ENCODE data around the gene MLXIP.

The MLXIP gene

DNA sequence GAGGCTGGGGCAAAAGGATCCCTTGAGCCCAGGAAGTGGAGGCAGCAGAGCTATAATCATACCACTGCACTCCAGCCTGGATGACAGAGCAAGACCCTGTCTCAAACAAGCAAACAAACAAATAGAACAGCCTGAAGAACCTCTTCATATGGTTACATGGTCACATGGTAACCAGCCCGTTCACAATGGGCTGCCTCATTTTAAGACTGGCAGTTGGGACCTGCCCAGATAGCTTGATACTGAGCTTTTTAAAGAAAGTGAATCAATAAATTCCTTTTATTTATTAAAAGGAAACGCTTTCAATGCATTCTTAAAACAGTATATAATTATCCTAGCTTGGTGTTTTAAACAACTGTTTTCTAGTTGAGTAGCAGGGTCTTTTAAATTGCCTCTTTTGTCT is 10.5 kb downstream of the MLXIP start:
- Histone ChIP-seq H3K27me3 (replicated peaks) (no peaks in the 10 kb centered on the region), H3K4me3 (ENCODE audit: low read depth, low read length) (no peak overlapping the region), H3K36me3 (replicated peaks) (peaks cover 27% of the 10 kb centered on the region), H3K27ac (no peak overlapping the region)
- TF ChIP-seq, protein P1, sequence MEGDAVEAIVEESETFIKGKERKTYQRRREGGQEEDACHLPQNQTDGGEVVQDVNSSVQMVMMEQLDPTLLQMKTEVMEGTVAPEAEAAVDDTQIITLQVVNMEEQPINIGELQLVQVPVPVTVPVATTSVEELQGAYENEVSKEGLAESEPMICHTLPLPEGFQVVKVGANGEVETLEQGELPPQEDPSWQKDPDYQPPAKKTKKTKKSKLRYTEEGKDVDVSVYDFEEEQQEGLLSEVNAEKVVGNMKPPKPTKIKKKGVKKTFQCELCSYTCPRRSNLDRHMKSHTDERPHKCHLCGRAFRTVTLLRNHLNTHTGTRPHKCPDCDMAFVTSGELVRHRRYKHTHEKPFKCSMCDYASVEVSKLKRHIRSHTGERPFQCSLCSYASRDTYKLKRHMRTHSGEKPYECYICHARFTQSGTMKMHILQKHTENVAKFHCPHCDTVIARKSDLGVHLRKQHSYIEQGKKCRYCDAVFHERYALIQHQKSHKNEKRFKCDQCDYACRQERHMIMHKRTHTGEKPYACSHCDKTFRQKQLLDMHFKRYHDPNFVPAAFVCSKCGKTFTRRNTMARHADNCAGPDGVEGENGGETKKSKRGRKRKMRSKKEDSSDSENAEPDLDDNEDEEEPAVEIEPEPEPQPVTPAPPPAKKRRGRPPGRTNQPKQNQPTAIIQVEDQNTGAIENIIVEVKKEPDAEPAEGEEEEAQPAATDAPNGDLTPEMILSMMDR (IDR thresholded peaks at IDR 0.05; ENCODE audit: low read depth, low read length, missing control alignments) = no peak
- in situ Hi-C loops (cut with HindIII; ENCODE audit: low pct_ligation_motif_present, low sequenced_read_pairs) = no loop called here
- no peak for DNase-seq

DNA sequence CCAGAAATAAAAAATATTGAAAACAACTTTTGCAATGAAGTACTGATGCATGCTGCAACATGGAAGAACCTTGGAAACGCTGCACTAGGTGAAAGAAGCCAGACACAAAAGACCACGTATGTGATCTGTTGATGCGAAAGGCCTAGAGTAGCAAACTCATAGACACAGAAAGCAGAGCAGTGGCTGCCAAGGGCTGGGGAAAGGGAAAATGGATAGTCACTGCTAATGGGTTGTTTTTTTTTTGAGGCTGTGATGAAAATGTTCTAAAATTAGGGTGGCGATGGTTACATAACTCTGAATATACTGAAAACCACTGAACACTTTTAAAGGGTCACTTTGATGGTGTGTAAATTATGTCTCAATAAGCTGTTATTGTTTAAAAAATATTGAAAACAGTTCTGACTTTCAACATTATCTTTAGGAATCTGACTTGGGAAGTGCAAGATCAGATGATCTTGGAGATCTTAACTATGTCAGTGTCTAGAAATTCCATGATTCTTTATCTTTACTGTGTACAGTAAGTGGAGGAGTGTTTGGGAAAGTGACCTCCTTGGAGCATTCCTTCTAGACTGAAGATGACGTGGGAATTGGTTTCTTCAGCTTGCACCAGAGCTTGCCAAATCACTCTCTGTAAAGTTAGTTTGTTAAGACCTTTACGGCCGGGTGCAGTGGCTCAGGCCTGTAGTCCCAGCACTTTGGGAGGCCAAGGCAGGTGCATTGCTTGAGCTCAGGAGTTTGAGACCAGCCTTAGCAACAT is 12.4 kb downstream of the MLXIP start:
- Histone ChIP-seq H3K36me3 (replicated peaks) (peaks cover 18% of the 10 kb centered on the region), H3K27ac (peak overlapping the region; percentile 94), H3K4me3 (ENCODE audit: low read depth, low read length) (no peak overlapping the region), H3K27me3 (replicated peaks) (no peaks in the 10 kb centered on the region)
- TF ChIP-seq, protein P1 (IDR thresholded peaks at IDR 0.05; ENCODE audit: low read depth, low read length, missing control alignments) = no peak
- DNase-seq = peak; percentile 93
- in situ Hi-C loops (cut with HindIII; ENCODE audit: low pct_ligation_motif_present, low sequenced_read_pairs) = no loop called here

DNA sequence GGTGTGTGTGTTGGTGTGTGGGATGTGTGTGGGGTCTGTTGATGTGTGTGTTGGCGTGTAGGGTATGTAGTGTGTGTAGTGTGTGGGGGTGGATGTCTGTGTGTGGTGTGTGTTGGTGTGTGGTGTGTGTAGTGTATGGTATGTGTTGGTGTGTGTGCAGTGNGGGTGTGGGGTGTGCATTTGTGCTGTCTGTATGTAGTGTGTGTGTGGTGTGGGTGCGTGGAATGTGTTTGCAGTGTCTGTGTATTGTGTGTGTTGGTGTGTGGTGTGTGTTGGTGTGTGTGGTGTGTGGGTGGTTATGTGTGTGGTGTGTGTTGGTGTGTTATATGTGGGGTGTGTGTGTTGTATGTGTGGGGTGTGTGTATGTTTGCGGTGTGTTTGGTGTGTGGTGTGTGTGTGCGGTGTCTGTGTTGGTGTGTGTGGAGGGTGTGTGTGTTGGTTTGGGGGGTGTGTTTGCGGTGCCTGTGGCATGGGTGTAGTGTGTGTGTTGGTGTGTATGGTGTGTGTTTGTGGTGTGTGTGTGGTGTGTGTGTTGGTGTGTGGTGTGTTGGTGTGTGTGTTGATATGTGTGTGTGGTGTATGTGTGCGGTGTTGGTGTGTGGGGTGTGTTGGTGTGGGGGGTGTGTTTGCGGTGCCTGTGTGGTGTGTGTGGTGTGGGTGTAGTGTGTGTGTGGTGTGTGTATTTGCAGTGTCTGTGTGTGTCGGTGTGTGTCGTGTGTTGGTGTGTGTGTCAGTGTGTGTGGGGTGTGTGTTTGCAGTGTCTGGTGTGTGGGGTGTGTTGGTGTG is 14.7 kb downstream of the MLXIP start:
- H3K27ac ChIP-seq = no peak overlapping the region
- in situ Hi-C loops (cut with HindIII; ENCODE audit: low pct_ligation_motif_present, low sequenced_read_pairs) = no loop called here
- DNase-seq = no peak

DNA sequence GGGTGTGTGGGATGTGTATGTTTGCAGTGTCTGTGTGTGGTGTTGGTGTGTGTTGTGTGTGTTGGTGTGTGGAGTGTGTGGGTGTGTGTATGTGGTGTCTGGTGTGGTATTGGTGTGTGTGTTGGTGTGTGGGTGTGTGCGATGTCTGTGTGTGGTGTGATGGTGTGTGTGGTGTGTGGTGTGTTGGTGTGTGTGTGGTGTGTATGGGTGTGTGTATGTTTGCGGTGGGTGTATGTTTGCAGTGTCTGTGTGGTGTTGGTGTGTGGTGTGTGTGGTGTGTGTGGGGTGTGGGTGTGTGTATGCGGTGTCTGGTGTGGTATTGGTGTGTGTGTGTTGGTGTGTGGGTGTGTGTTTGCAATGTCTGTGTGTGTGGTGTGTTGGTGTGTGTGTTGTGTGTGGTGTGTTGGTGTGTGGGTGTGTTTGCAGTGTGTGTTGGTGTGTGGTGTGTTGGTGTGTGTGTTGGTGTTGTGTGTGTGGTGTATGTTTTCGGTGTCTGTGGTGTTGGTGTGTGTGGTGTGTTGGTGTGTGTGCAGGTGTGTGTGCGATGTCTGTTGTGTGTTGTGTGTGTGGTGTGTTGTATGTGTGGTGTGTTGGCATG is 15.7 kb downstream of the MLXIP start:
- no peaks in the 10 kb centered on the region for H3K27me3 ChIP-seq (replicated peaks)
- in situ Hi-C loops (cut with HindIII; ENCODE audit: low pct_ligation_motif_present, low sequenced_read_pairs) = no loop called here
- TF ChIP-seq, protein P1 (IDR thresholded peaks at IDR 0.05; ENCODE audit: low read depth, low read length, missing control alignments) = no peak
- H3K36me3 ChIP-seq (replicated peaks) = peaks cover 3% of the 10 kb centered on the region
- DNase-seq = no peak
- H3K27ac ChIP-seq = no peak overlapping the region
- H3K4me3 ChIP-seq (ENCODE audit: low read depth, low read length) = no peak overlapping the region

More for the DNA sequence above, 14.7 kb downstream of the MLXIP start:
- Histone ChIP-seq H3K4me3 (ENCODE audit: low read depth, low read length) (no peak overlapping the region), H3K27me3 (replicated peaks) (no peaks in the 10 kb centered on the region), H3K36me3 (replicated peaks) (peaks cover 3% of the 10 kb centered on the region)
- TF ChIP-seq, protein P1 (IDR thresholded peaks at IDR 0.05; ENCODE audit: low read depth, low read length, missing control alignments) = no peak

DNA sequence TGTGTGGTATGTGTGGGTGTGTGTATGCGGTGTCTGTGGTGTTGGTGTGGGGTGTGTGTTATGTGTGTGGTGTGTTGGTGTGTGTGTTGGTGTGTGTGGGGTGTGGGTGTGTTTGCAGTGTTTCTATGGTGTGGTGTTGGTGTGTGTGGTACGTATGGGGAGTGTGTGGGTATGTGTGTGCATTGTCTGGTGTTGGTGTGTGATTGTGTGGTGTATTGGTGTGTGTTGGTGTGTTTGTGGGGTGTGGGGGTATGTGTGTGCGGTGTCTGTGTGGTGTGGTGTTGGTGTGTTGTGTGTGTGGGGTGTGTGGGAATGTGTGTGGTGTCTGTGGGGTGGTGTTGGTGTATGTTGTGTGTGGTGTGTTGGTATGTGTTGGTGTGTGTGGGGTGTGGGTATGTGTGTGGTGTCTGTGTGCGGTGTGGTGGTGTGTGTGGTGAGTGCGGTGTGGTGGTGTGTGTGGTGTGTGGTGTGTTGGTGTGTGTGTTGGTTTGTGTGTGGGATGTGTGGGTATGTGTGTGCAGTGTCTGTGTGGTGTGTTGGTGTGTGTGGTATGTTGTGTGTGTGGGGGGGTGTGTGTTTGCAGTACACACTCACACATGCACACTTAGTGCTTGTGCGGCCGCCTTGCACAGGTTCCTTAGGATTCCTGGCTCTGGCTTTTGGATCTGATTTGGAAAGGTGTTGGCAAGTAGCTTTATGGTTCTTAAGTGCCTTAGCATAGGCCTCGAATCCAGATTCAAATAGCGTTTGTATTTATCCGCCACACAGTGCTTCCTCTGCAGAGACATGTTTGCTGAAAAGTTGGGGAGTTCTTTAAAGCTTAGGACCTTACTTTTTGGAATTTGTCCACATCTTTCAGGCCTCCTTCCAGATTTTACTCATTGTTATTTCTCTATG is 16.4 kb downstream of the MLXIP start:
- Histone ChIP-seq H3K4me3 (ENCODE audit: low read depth, low read length) (no peak overlapping the region), H3K27me3 (replicated peaks) (no peaks in the 10 kb centered on the region), H3K36me3 (replicated peaks) (no peaks in the 10 kb centered on the region), H3K27ac (no peak overlapping the region)
- in situ Hi-C loops (cut with HindIII; ENCODE audit: low pct_ligation_motif_present, low sequenced_read_pairs) = no loop called here
- no peak for DNase-seq
- TF ChIP-seq, protein P1 (IDR thresholded peaks at IDR 0.05; ENCODE audit: low read depth, low read length, missing control alignments) = no peak

Measured in brain microvascular endothelial cell (primary cell).